Measurements from ENCODE around the gene KBTBD4. TPM values are rescaled to one million over a fixed set of nuclear protein-coding genes. Genes with fewer than 3 reads are reported as not detected.
"Not testable (repeated sequence)": the region's sequence is repeated elsewhere in the genome, so short reads cannot be mapped to it uniquely, and the experiment has no call there.

KBTBD4 gene
- total RNA-seq, 4 donors from 2014 or later, result 18.4 to 32.2 (median 21.2) TPM

DNA sequence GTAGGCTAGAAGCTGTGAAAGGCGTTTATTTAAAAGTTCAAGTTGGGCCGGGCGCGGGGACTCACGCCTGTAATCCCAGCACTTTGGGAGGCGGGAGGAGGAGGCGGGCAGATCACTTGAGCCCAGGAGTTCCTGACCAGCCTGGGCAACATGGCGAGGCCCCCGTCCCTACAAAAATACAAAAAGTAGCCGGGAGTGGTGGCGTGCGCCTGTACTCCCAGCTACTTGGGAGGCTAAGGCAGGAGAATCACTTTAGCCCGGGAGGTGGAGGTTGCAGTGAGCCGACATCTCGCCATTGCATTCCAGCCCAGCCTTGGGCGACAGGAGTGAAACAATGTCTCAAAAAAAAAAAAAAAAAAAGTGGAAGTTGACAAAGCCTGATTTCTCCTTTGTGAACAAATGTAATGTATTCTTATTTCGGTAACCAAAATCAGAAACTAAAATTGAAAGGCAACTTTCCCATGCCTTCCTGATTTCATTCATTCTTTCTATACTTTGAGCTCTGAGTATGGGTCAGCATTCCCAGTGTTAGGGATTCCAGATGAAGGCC lies 12.5 kb downstream of the KBTBD4 start:
- 40% methylated on average over 17 of the region's 17 CpGs for WGBS
- Histone ChIP-seq H3K4me3 (peak overlapping the region; percentile 86), H3K27me3 (no peaks in the 10 kb centered on the region), H3K36me3 (peaks cover 6% of the 10 kb centered on the region), H3K27ac (peak overlapping the region; percentile 86), H3K9me3 (no peaks in the 10 kb centered on the region), H3K4me1 (peaks cover 22% of the 10 kb centered on the region)
- DNase-seq (ENCODE audit: low spot score in 2 of 2), result peak; percentile 62 to 78
- TF ChIP-seq, protein P1, sequence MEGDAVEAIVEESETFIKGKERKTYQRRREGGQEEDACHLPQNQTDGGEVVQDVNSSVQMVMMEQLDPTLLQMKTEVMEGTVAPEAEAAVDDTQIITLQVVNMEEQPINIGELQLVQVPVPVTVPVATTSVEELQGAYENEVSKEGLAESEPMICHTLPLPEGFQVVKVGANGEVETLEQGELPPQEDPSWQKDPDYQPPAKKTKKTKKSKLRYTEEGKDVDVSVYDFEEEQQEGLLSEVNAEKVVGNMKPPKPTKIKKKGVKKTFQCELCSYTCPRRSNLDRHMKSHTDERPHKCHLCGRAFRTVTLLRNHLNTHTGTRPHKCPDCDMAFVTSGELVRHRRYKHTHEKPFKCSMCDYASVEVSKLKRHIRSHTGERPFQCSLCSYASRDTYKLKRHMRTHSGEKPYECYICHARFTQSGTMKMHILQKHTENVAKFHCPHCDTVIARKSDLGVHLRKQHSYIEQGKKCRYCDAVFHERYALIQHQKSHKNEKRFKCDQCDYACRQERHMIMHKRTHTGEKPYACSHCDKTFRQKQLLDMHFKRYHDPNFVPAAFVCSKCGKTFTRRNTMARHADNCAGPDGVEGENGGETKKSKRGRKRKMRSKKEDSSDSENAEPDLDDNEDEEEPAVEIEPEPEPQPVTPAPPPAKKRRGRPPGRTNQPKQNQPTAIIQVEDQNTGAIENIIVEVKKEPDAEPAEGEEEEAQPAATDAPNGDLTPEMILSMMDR (IDR thresholded peaks at IDR 0.05), result no peak
- TF ChIP-seq EP300 (IDR thresholded peaks at IDR 0.05) (no peak), POLR2AphosphoS5 (IDR thresholded peaks at IDR 0.05) (no peak), POLR2A (IDR thresholded peaks at IDR 0.05) (no peak)

DNA sequence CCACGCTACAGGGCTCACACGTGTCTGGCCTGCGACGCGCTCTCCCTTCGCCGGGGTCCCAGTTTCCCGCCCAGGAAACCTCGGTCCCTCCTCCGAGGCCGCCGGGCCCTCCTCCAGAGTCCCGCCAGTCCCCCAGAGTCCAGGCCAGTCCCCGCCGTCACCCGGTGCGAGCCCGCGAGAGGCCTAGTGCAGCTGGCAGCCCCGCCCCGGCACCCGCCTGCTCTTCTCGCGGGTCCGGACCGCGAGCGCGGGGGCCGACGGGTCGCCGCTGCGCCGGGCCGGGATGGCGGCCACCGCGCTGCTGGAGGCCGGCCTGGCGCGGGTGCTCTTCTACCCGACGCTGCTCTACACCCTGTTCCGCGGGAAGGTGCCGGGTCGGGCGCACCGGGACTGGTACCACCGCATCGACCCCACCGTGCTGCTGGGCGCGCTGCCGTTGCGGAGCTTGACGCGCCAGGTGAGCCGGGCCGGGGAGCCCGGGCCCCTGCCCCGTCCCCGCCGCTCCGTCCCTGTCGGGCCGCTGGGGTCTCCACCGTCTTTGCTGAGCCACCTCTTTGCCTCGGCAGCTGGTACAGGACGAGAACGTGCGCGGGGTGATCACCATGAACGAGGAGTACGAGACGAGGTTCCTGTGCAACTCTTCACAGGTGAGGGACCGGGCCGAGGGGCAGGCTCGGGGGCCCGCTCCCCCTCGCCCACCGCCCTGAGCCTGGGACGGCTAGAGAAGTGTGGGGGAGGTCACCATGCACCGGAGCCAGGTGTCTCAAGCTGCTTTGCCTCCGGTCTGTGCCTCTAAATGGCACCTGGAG lies 13.2 kb downstream of the KBTBD4 start, which contains the start of gene PTPMT1:
Gene PTPMT1 (plus strand): TSS at position 260 of the 809 bp plus-strand sequence. CDS start 24 bp downstream, at position 284.
- H3K4me3 ChIP-seq, result peak within 1 kb of the TSS; percentile 86
- TF ChIP-seq EP300 (IDR thresholded peaks at IDR 0.05) (no peak), POLR2A (IDR thresholded peaks at IDR 0.05) (peak in 1 of 2 donors; percentile 61)
- 2% methylated on average over 42 of the region's 86 CpGs for WGBS
- DNase-seq (ENCODE audit: low spot score in 2 of 2), result peak; percentile 85 to 90
- peak within 1 kb of the TSS; percentile 86 for H3K27ac ChIP-seq
- no peaks in the 10 kb centered on the region for H3K9me3 ChIP-seq
- peaks cover 22% of the 10 kb centered on the region for H3K4me1 ChIP-seq
- no peaks in the 10 kb centered on the region for H3K27me3 ChIP-seq
- peaks cover 6% of the 10 kb centered on the region for H3K36me3 ChIP-seq

DNA sequence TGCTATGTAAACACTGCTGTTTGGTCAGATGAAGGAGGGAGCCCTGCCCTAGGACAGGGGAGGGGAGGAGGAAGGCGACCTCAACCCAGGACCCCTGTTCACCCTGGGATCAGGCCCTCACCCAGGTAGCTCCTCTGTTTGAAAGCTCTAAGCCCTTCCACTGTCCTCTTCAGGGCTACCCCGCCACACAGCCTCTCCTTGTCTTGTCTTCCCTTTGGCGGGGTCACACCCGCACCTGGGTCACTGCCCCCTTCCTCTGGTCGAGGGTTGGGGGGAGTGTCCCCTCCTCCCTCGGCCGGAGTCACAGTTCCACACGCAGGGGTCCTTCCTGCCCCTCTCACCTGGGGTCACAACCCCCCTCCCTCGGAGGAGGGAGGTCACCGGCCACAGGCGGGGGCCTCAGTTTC lies 13.8 kb downstream of the KBTBD4 start:
- no peaks in the 10 kb centered on the region for H3K27me3 ChIP-seq
- WGBS, result 23% methylated on average over 7 of the region's 11 CpGs
- H3K4me3 ChIP-seq, result peak overlapping the region; percentile 86
- TF ChIP-seq EP300 (IDR thresholded peaks at IDR 0.05), result no peak
- no peak for TF ChIP-seq POLR2A (IDR thresholded peaks at IDR 0.05)
- no peak for TF ChIP-seq POLR2AphosphoS5 (IDR thresholded peaks at IDR 0.05)
- TF ChIP-seq, protein P1 (IDR thresholded peaks at IDR 0.05), result no peak
- H3K36me3 ChIP-seq, result peaks cover 6% of the 10 kb centered on the region
- peaks cover 22% of the 10 kb centered on the region for H3K4me1 ChIP-seq
- peak in 1 of 2 donors; percentile 54 for DNase-seq (ENCODE audit: low spot score in 2 of 2)
- H3K9me3 ChIP-seq, result no peaks in the 10 kb centered on the region
- peak overlapping the region; percentile 86 for H3K27ac ChIP-seq

DNA sequence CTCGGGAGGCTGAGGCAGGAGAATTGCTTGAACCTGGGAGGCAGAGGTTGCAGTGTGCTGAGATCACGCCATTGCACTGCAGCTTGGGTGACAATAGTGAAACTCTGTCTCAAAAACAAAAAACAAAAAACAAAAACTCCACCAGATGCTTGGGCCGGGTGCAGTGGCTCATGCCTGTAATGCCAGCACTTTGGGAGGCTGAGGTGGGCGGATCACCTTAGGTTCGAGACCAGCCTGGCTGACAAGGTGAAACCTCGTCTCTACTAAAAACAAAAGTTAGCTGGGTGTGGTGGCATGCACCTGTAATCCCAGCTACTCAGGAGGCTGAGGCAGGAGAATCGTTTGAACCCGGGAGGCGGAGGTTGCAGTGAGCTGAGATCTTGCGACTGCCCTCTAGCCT lies 14.4 kb downstream of the KBTBD4 start:
- WGBS, result 90% methylated on average over 10 of the region's 10 CpGs
- H3K27ac ChIP-seq, H3K9me3 ChIP-seq, H3K27me3 ChIP-seq, H3K36me3 ChIP-seq, H3K4me3 ChIP-seq: not testable (repeated sequence)
- DNase-seq (ENCODE audit: low spot score in 2 of 2), result peak; percentile 33 to 54
- H3K4me1 ChIP-seq, result peaks cover 22% of the 10 kb centered on the region

DNA sequence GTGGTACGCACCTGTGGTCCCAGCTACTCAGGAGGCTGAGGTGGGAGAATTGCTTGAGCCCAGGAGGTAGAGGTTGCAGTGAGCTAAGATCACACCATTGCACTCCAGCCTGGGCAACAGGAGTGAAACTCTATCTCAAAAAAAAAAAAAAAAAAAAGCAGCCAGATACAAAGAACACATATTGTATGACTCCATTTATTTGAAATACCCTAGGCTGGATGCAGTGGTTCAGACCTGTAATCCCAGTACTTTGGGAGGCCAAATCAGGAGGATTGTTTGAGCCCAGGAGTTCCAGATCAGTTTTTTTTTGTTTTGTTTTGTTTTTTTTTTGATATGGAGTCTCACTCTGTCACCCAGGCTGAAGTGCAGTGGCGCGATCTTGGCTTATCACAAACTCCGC lies 16.4 kb downstream of the KBTBD4 start:
- H3K9me3 ChIP-seq, result not testable (repeated sequence)
- peaks cover 22% of the 10 kb centered on the region for H3K4me1 ChIP-seq
- 95% methylated on average over 4 of the region's 4 CpGs for WGBS

DNA sequence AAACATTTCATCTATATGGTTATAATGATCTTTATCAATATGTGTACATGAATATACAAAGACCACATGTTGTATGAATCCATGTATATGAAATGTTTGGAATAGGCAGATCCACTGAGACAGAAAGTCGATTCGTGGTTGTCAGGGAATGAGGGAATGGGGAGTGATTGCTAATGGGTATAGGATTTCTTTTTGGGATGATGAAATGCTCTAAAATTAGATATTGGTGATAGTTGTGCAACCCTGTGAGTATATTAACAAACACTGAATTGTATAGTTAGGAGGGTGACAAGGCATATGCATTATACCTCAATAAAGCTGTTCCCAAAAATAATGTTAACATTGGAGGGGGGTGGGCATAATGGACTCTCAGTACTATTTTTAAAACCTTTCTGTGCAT lies 18.3 kb downstream of the KBTBD4 start:
- no peak for DNase-seq (ENCODE audit: low spot score in 2 of 2)
- Histone ChIP-seq H3K9me3 (no peaks in the 10 kb centered on the region), H3K4me3 (no peak overlapping the region), H3K36me3 (no peaks in the 10 kb centered on the region), H3K27me3 (no peaks in the 10 kb centered on the region), H3K27ac (no peak overlapping the region), H3K4me1 (peaks cover 10% of the 10 kb centered on the region)
- TF ChIP-seq, protein P1 (IDR thresholded peaks at IDR 0.05), result no peak
- no peak for TF ChIP-seq POLR2AphosphoS5 (IDR thresholded peaks at IDR 0.05)
- TF ChIP-seq EP300 (IDR thresholded peaks at IDR 0.05), result no peak
- no peak for TF ChIP-seq POLR2A (IDR thresholded peaks at IDR 0.05)
- 64% methylated on average over 2 of the region's 2 CpGs for WGBS

More for the DNA sequence above, 16.4 kb downstream of the KBTBD4 start:
- H3K27me3 ChIP-seq, H3K4me3 ChIP-seq, H3K36me3 ChIP-seq, H3K27ac ChIP-seq: not testable (repeated sequence)
- DNase-seq (ENCODE audit: low spot score in 2 of 2), result peak in 1 of 2 donors; percentile 27

Measured in suprapubic skin (tissue), 4 donors.